Fibroblast of the aortic adventitia (primary cell): ENCODE measurements around the gene TOPBP1. TPM values are rescaled to one million over a fixed set of nuclear protein-coding genes. Genes with fewer than 3 reads are reported as not detected.
"Not testable (repeated sequence)": the region's sequence is repeated elsewhere in the genome, so short reads cannot be mapped to it uniquely, and the experiment has no call there.

Experiments
- DNase-seq: peaks from one replicate; pipeline ENCODE4 v3.0.0-alpha.2; 2010; ENCODE audit warnings: low read depth
- H3K4me3 ChIP-seq: 2 replicates; pipeline ENCODE4 v1.5.1; 2011; ENCODE audit warnings: low read depth, mild to moderate bottlenecking, control low read depth, low read length, moderate library complexity
- total RNA-seq: library from RNA; depleted of rRNA; stranded (reverse); fragments of >200 nt; gene quantifications from 2 replicates; pipeline ENCODE4 v1.2.3, GENCODE V29; 2012; ENCODE audit warnings: low replicate concordance
- TF ChIP-seq, protein P1 (sequence below): IDR thresholded peaks from 2 replicates; pipeline ENCODE4 v1.5.1; 2011; ENCODE audit warnings: mild to moderate bottlenecking, low read length, control low read depth, inconsistent platforms; ENCODE audit not compliant: insufficient read depth

TOPBP1 gene
- total RNA-seq, 1 donor: 60.3 TPM

DNA sequence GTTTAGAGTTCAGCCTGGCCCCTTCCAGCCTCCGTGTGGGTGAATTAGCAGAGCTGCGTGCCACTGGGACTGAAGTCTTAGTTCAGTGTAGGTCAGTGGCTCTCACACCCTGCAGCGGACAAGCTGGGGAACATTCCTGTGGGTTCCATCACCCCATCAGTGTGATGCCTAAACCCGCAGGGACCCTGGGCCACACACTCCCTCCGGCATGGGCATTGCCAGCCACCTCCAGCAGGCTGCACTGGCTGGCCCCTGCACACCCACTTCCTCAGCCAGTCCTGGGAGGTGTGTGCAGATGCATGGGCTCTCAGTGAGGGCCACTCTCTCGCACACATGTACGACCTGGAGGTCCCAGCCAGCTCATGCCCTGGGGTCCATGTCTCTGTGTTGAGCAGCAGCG is 32.1 kb upstream of the TOPBP1 start:
- TF ChIP-seq, protein P1, sequence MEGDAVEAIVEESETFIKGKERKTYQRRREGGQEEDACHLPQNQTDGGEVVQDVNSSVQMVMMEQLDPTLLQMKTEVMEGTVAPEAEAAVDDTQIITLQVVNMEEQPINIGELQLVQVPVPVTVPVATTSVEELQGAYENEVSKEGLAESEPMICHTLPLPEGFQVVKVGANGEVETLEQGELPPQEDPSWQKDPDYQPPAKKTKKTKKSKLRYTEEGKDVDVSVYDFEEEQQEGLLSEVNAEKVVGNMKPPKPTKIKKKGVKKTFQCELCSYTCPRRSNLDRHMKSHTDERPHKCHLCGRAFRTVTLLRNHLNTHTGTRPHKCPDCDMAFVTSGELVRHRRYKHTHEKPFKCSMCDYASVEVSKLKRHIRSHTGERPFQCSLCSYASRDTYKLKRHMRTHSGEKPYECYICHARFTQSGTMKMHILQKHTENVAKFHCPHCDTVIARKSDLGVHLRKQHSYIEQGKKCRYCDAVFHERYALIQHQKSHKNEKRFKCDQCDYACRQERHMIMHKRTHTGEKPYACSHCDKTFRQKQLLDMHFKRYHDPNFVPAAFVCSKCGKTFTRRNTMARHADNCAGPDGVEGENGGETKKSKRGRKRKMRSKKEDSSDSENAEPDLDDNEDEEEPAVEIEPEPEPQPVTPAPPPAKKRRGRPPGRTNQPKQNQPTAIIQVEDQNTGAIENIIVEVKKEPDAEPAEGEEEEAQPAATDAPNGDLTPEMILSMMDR: no peak
- DNase-seq: no peak
- no peak overlapping the region for H3K4me3 ChIP-seq

DNA sequence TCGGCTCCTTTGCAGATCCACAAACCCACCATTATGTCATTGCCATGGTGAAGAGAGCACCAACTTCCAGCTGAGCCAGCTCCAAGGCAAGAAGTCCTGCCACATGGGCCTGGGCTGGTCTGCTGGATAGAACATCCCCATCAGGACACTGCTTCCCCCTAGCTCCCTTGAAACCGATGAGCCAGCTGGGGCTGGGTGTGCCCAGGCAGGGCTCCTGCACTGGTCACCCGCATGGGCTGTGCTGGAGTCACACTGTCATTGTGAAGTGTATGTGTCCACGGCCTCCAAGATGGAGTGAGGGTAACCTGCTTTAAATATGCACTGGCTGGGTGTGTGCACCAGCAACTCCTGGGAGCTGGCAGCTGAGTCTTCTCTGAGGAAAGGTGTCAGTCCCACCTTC is 31.0 kb upstream of the TOPBP1 start:
- TF ChIP-seq, protein P1: no peak
- DNase-seq: no peak

DNA sequence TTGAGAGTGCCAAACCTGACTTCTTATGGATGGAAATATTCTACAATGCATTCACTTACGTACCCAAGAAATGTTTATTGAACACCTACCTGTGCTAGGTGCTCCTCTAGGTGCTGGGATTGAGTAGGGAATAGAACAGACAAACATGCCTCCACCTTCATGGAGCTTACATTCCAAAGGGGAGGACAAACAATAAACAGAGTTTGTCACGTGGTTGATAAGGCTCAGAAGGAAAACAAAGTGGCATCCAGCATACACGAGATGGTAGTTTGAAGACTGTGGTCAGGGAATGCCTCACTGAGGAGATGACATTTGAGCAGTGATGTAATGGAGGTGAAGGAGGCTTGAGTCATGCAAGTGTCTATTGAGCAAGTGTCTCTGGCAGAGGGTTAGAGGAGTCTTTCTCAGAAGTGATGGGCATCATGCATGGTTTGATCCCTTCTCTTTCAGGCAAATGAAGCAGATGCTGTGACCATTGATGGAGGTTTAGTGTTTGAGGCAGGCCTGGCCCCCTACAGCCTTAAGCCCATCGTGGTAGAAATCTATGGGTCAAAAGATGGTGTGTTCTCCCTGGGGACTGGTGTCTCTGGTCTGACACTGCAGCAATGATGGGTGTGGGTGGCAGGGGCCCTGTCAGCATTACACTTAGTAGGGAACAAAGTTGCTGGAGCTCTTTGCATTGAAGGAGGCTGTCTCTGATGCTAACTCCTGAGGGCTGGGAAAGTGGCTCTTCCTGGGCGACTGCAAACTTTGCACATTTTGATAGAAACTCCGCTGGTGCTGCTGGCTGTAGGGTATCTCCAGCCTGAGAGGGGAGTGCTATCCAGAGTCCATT is 29.7 kb upstream of the TOPBP1 start:
- TF ChIP-seq, protein P1: no peak
- no peak for DNase-seq
- no peak overlapping the region for H3K4me3 ChIP-seq

More for the DNA sequence above, 31.0 kb upstream of the TOPBP1 start:
- H3K4me3 ChIP-seq: no peak overlapping the region

DNA sequence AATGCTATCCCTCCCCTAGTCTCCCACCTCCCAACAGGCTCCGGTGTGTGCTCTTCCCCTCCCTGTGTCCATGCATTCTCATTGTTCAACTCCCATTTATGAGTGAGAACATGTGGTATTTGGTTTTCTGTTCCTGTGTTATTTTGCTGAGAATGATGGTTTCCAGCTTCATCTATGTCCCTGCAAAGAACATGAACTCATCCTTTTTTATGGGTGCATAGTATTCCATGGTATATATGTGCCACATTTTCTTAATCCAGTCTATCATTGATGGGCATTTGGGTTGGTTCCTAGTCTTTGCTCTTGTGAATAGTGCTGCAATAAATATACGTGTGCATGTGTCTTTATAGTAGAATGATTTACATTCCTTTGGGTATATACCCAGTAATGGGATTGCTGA is 16.3 kb upstream of the TOPBP1 start:
- not testable (repeated sequence) for DNase-seq, H3K4me3 ChIP-seq

DNA sequence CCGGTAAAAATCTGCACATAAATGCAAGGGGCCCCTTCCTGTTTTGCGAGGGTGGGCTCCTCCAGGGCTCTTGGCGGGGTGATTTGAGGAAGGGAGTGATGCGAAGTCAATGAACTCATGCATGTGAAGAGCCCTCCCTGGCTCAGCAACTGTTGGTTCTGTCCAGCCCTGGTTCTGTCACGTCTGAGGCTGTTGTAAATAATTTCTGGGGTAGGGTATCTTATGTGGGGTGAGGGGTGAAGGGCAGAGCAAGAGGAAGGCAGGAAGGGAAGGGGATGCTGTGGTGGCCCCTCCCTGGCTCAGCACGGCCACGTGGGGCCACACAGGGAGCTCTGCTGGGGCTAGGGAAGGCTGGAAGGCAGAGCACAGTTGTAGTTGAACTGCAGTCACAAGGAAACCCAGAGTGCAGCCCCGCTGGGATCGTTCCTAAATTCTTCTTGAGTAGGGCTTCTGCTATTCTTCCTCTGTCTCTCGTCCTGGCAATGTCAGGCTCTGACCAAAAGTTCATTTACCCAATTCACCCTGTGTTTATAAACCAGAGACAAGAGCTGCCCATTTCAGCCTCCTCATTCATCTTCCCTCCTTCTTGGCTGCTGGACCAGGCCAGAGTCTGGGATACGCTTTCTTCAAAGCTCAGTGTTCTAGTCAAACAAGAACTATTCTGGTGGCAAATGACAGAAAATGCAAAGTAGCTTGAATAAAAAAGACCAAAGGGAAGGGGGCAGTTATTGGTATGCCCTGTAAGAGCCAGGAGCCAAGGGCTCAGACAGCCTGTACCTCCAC is 14.8 kb upstream of the TOPBP1 start:
- TF ChIP-seq, protein P1: no peak
- H3K4me3 ChIP-seq: no peak overlapping the region
- DNase-seq: no peak

DNA sequence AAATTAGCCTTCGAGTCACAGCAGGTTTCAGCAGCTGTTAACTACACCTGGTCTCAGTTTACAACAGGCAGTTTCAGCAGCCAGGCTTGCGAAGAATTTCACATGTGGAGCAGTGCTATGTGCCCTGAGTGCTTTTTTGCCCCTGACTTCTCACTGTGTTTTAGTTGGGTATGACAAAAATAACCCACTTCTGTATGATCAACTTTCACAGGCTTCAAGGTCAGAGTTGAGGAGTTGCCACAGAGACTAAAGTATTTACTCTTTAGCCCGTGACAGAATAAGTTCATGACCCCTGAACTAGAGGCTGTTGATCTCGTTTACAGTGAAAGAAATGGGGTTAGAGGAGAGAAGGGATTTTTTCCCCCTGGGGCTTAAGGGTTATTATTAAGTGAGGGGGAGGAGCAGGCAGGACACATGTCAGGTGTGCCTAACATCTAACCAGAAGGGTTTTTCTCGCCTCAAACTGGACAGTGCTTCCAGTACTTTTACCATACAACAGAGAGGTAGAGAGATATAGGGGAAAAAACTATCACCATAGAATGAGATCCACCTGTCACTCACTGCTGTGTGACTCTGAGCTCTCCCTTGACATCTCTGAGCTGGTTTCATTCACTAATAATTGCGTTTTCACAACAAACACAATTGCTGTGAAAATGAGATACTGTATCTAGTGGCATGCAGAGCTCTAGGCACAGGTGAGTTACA is 14.0 kb upstream of the TOPBP1 start:
- DNase-seq: no peak
- TF ChIP-seq, protein P1: no peak

More for the DNA sequence above, 14.0 kb upstream of the TOPBP1 start:
- H3K4me3 ChIP-seq: no peak overlapping the region
